GM10266 (cell line): ENCODE data around the gene POU2AF2.
"Not testable (repeated sequence)": the region's sequence is repeated elsewhere in the genome, so short reads cannot be mapped to it uniquely, and the experiment has no call there.

Experiments
- DNase-seq: peaks from one replicate; pipeline ENCODE4 v3.0.0; 2012; ENCODE audit errors: extremely low spot score
- TF ChIP-seq, protein P1 (sequence below): IDR thresholded peaks from 2 replicates; pipeline ENCODE4 v1.5.1; 2012; ENCODE audit warnings: mild to moderate bottlenecking, low read depth; ENCODE audit not compliant: control insufficient read depth, insufficient read depth; ENCODE audit errors: missing control alignments

Gene POU2AF2

GRCh38 chr11:111310088-111310487, 64.6 kb downstream of the POU2AF2 start:
- DNase-seq: no peak
- TF ChIP-seq, protein P1, sequence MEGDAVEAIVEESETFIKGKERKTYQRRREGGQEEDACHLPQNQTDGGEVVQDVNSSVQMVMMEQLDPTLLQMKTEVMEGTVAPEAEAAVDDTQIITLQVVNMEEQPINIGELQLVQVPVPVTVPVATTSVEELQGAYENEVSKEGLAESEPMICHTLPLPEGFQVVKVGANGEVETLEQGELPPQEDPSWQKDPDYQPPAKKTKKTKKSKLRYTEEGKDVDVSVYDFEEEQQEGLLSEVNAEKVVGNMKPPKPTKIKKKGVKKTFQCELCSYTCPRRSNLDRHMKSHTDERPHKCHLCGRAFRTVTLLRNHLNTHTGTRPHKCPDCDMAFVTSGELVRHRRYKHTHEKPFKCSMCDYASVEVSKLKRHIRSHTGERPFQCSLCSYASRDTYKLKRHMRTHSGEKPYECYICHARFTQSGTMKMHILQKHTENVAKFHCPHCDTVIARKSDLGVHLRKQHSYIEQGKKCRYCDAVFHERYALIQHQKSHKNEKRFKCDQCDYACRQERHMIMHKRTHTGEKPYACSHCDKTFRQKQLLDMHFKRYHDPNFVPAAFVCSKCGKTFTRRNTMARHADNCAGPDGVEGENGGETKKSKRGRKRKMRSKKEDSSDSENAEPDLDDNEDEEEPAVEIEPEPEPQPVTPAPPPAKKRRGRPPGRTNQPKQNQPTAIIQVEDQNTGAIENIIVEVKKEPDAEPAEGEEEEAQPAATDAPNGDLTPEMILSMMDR: no peak

DNA sequence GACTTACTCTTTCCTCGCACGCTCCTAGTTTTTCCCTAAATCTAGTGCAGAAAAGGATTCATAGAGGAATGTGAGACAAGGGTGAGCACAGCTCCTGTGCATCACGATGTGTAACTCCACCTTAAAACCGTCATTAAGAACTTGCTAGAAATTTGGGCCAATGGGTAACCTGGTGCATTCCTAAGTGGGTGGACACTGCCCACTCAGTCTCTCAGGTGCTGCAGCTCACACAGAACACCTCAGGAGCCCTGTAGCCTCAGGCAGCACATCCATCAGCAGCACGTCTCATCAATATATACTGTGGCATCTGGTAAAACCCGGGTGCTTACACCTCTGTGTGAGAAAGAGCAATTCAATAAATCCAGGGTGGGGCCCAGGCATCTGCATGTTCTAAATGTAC, 65.2 kb downstream of the POU2AF2 start:
- TF ChIP-seq, protein P1: no peak
- no peak for DNase-seq

DNA sequence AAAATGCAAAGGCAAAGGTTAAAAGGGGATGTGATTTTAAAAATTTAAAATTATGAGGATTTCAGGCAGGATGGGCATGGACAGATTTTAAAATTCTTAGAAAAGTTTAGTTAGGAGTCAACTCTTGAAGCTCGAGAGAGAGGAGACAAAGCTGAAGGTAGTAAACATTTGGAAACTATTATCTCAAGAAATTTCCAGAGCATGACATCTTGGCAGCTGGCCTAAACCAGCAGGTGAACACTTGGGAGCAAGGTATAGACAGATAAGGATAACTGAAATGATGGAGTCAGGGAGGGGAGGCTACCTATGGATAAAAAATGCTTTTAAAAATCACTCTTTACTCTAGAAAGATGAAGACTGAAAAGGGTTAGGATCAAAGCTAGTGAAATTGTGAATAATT, 66.6 kb downstream of the POU2AF2 start:
- TF ChIP-seq, protein P1: no peak
- no peak for DNase-seq

- DNase-seq: no peak
- TF ChIP-seq, protein P1: no peak
Measured at GRCh38 chr11:111319296-111319695, 73.8 kb downstream of the POU2AF2 start.

DNA sequence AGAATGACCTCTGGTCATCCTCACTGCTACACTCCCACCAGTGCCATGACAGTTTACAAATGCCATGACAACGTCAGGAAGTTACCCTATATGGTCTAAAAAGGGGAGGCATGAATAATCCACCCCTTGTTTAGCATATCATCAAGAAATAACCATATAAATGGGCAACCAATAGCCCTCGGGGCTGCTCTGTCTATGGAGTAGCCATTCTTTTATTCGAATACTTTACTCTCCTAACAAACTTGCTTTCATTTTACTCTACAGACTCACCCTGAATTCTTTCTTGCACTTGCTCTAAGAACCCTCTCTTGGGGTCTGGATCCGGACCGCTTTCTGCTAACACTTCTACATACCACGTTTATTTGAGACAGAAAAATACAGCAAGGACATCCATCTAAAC, 74.7 kb downstream of the POU2AF2 start:
- DNase-seq: not testable (repeated sequence)

GRCh38 chr11:111320728-111321568, 75.4 kb downstream of the POU2AF2 start:
- TF ChIP-seq, protein P1: no peak
- no peak for DNase-seq

- TF ChIP-seq, protein P1: no peak
- DNase-seq: no peak
Measured at GRCh38 chr11:111322534-111322933, 77.0 kb downstream of the POU2AF2 start.
